Transverse colon (tissue), 4 donors: ENCODE measurements around the gene KCNN1.

Experiments
- CTCF ChIP-seq, 5 experiments: fragments of 200-600 bp in 3 of 5; fragments of 450-650 bp in 2 of 5; sonication (generic) in 3 of 5; IDR thresholded peaks; 1 replicate in 2 of 5; 2 replicates in 3 of 5; pipeline ENCODE4 v1.5.1; 2016 to 2017; ENCODE audit warnings: antibody characterized with exemption in 5 of 5, inconsistent platforms in 3 of 5, mild to moderate bottlenecking in 2 of 5, moderate library complexity in 1 of 5
- POLR2AphosphoS5 ChIP-seq, 3 donors: sonication (generic); formaldehyde crosslinking; IDR thresholded peaks; one replicate each; pipeline ENCODE4 v1.6.1; 2016; ENCODE audit warnings: antibody characterized with exemption in 3 of 3

GRCh38 chr19:18017275-18018083, 50.6 kb downstream of the KCNN1 start:
- TF ChIP-seq POLR2AphosphoS5 (IDR thresholded peaks at IDR 0.05) (no peak), CTCF (IDR thresholded peaks at IDR 0.05) (no peak)
